Measurements from ENCODE around the gene DIP2A.

The DIP2A gene

GRCh38 chr21:46600305-46600704 lies 141.6 kb downstream of the DIP2A start:
- no peak for DNase-seq

- DNase-seq: no peak
These were observed 142.3 kb downstream of the DIP2A start for GRCh38 chr21:46600978-46601377.

DNA sequence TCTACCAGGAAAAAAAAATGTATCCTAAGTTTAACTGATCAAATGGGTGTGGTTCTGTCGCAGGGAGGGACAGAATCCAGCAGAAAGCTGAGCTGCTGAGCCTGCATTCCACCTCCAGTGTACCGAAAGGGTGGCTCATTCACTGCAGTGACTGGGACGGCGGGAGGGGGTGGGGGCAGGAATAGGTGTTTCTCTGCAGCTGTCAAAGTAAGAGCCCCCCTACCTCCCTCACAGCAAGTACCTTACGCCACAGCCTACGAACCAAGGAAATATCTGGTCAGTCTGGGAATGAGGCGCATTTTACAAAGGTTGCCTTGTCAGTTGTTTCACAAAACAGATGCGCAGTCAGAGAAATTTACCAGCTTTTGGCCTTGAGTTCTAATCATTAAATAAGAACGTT lies 144.5 kb downstream of the DIP2A start:
- DNase-seq: no peak

GRCh38 chr21:46604329-46604974 lies 145.8 kb downstream of the DIP2A start:
- DNase-seq: no peak

- no peak for DNase-seq
These were observed 146.5 kb downstream of the DIP2A start, which contains the start of gene S100B for GRCh38 chr21:46604975-46605766. Gene S100B (minus strand): TSS chr21:46605082. CDS start chr21:46602415, 2,667 bp downstream.

GRCh38 chr21:46605767-46606426 lies 147.2 kb downstream of the DIP2A start:
- DNase-seq: peak in 1 of 2 donors; percentile 20

DNA sequence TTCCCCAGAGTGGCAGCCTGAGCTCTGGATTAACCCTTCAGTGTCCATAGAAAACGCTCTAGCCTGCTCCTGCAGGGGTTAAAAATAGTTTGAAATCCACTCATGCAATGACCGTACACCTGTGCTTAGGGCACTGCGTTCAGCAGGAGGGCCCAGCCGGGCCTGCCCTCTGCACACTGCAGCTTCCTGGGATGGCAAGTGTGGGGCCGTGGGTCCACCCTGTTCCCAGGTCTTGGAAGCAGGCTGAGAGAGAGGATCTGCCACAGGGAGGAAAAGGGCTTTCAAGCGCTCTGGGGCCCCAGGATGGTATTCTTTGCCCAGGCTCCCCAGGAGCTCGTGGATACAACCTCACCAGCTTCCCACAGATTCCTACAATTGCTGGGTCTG lies 147.7 kb downstream of the DIP2A start:
- no peak for DNase-seq

- DNase-seq: no peak
These were observed 148.9 kb downstream of the DIP2A start for GRCh38 chr21:46607636-46608035.

GRCh38 chr21:46608672-46609111 lies 150.0 kb downstream of the DIP2A start:
- no peak for DNase-seq

DNA sequence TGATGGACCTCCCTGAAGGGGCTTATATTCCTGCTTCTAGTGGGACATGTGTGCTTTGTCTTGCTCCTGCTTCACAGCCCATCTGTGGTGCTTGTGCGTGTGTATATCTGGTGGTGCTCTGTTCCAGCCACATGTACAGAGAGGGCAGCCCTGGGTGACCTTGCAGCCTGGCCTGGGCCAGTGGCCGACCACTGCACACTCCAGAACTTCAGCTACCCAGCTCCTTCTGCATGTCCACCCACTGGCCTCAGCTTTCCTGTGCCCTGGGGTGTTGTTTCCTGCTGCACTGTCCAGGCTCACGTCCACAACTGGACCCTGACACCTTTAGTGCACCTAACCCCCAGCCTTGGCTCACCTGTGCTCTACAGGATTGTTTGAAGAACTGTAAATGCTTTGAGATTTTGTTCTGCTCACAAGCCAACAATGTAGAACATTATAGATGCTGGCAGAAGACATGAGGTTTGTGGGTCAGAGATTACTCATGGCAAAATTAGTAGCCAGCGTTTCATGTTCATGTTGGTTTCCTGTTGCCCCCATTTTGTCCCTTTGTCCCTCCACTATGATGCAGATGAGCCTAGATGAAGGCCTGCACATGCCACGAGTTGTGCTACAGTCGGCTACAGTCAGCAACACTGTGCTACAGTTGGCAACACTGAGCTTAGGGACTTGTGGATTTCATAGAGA lies 151.5 kb downstream of the DIP2A start:
- DNase-seq: no peak

- no peak for DNase-seq
These were observed 154.7 kb downstream of the DIP2A start for GRCh38 chr21:46613391-46613790.

- DNase-seq: no peak
These were observed 157.4 kb downstream of the DIP2A start for GRCh38 chr21:46616050-46616449.

- DNase-seq: no peak
These were observed 158.0 kb downstream of the DIP2A start for GRCh38 chr21:46616656-46617055.

DNA sequence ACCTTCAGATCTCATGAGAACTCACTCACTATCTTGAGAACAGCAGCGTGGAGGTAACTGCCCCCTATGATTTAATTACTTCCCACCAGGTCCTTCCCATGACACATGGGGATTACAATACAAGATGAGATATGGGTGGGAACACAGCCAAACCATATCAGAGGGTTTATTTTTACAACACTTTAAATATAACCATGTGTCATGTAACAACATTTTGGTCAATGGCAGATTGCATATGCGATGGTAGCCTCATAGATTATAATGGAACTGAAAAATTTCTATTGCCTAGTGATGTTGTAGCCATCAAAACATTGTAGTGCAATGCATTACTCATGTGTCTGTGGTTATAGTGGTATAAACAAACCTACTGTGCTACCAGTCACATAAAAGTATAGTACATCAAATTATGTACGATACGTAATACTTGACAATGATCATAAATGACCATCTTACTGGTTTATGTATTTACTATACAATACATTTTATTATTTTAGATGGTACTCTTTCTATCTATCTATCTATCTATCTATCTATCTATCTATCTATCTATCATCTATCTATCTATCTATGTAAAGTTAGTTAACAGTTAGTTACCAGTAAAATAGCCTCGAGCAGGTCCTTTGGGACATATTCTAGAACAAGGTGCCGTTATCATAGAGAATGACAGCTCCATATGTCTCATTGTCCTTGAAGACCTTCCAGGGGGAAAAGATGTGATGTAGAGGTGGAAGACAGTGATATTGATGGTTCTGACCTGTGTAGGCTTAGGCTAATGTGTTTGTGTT lies 158.8 kb downstream of the DIP2A start:
- no peak for DNase-seq

GRCh38 chr21:46618738-46619379 lies 160.2 kb downstream of the DIP2A start:
- no peak for DNase-seq

Data from activated CD4-positive, alpha-beta T cell treated with anti-CD3 and anti-CD28 coated beads for 4 hours (primary cell).